ENCODE measurements around the gene SPINT4. TPM values are rescaled to one million over a fixed set of nuclear protein-coding genes. Genes with fewer than 3 reads are reported as not detected.

SPINT4 gene
- total and polyA plus RNA-seq, 8 donors = not detected

DNA sequence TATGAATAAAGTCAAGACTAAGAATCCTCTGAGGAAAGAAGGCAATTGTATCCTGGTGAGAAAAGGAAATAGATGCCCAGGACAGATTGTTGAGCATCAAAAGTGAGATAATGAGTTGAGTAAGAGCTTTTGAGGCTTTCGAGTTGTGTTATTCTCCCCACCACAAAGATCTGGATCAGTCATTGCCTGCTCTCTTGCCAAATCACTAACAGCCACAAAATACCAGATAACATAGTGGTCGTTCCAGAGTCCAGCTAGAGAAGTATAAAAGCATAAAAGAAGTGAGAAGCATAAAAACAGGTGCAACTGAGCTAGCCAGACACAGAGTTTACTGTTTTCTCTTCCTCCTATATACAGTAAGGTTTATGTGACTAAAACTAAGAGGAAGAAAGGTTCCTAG lies 4.9 kb downstream of the SPINT4 start:
- H3K4me3 ChIP-seq = no peak overlapping the region
- no peaks in the 10 kb centered on the region for H3K27me3 ChIP-seq
- H3K27ac ChIP-seq = no peak overlapping the region
- FAIRE-seq (no peak), DNase-seq (no peak), ATAC-seq (no peak)
- TF ChIP-seq, protein P1, sequence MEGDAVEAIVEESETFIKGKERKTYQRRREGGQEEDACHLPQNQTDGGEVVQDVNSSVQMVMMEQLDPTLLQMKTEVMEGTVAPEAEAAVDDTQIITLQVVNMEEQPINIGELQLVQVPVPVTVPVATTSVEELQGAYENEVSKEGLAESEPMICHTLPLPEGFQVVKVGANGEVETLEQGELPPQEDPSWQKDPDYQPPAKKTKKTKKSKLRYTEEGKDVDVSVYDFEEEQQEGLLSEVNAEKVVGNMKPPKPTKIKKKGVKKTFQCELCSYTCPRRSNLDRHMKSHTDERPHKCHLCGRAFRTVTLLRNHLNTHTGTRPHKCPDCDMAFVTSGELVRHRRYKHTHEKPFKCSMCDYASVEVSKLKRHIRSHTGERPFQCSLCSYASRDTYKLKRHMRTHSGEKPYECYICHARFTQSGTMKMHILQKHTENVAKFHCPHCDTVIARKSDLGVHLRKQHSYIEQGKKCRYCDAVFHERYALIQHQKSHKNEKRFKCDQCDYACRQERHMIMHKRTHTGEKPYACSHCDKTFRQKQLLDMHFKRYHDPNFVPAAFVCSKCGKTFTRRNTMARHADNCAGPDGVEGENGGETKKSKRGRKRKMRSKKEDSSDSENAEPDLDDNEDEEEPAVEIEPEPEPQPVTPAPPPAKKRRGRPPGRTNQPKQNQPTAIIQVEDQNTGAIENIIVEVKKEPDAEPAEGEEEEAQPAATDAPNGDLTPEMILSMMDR (IDR thresholded peaks at IDR 0.05) = no peak
- no peaks in the 10 kb centered on the region for H3K36me3 ChIP-seq
- WGBS, 2 donors = 25 to 36% methylated on average over 2 of the region's 2 CpGs
- intact Hi-C loops (cut with DNase I) = no loop called here
- H3K9me3 ChIP-seq = no peaks in the 10 kb centered on the region
- no peaks in the 10 kb centered on the region for H3K4me1 ChIP-seq

DNA sequence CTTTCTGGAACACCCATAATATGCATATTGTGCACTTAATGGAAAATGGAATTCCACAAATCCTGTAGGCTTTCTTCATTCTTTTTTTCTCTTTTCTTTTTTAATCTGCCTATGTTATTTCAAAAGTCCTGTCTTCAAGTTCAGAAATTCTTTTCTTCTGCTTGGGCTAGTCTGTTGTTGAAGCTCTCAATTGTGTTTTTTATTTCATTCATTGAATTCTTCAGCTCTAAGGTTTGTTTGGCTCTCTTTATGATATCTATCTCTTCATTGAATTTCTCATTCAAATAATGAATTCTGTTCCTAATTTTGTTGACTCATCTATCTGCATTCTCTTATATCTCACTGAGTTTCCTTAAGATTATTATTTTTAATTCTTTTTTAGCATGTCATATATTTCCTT lies 10.1 kb downstream of the SPINT4 start:
- H3K36me3 ChIP-seq = no peaks in the 10 kb centered on the region
- DNase-seq (no peak), ATAC-seq (no peak), FAIRE-seq (no peak)
- H3K4me1 ChIP-seq = no peaks in the 10 kb centered on the region
- intact Hi-C loops (cut with DNase I) = no loop called here
- no peak overlapping the region for H3K4me3 ChIP-seq
- no peaks in the 10 kb centered on the region for H3K9me3 ChIP-seq
- no peaks in the 10 kb centered on the region for H3K27me3 ChIP-seq
- TF ChIP-seq, protein P1 (IDR thresholded peaks at IDR 0.05) = no peak
- H3K27ac ChIP-seq = no peak overlapping the region

DNA sequence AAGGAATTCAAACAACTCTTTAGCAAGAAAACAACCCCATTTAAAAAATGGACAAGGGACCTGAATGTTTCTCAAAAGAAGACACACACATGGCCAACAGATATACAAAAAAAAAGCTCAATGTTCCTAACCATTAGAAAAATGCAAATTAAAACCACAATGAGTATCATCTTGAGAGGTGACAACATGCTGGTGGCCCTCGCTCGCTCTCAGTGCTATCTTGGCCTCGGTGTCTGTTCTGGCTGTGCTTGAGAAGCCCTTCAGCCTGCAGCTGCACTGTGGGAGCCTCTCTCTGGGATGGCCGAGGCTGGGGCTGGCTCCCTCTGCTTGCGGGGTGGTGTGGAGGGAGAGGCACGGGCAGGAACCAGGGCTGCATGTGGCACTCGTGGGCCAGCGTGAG lies 13.4 kb downstream of the SPINT4 start:
- FAIRE-seq (no peak), DNase-seq (no peak), ATAC-seq (no peak)
- TF ChIP-seq, protein P1 (IDR thresholded peaks at IDR 0.05) = no peak
- no peaks in the 10 kb centered on the region for H3K36me3 ChIP-seq
- H3K9me3 ChIP-seq = no peaks in the 10 kb centered on the region
- WGBS, 2 donors = 76 to 85% methylated on average over 8 of the region's 8 CpGs
- H3K27ac ChIP-seq = no peak overlapping the region
- H3K4me1 ChIP-seq = no peaks in the 10 kb centered on the region
- no peaks in the 10 kb centered on the region for H3K27me3 ChIP-seq
- intact Hi-C loops (cut with DNase I) = no loop called here
- no peak overlapping the region for H3K4me3 ChIP-seq

DNA sequence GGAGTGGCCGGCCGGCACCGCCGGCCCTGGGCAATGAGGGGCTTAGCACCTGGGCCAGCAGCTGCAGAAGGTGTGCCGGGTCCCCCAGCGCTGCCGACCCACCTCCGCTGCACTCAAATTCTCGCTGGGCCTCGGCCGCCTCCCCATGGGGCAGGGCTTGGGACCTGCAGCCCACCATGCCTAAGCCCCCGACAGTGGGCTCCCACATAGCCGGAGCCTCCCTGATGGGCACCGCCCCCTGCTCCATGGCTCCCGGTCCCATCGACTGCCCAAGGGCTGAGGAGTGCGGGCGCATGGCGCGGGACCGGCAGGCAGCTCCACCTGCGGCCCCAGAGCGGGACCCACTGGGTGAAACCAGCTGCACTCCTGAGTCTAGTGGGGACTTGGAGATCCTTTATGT lies 13.8 kb downstream of the SPINT4 start:
- no peak for FAIRE-seq
- Histone ChIP-seq H3K36me3 (no peaks in the 10 kb centered on the region), H3K4me3 (no peak overlapping the region), H3K9me3 (no peaks in the 10 kb centered on the region), H3K4me1 (no peaks in the 10 kb centered on the region), H3K27ac (no peak overlapping the region), H3K27me3 (no peaks in the 10 kb centered on the region)
- peak in 1 of 6 donors; percentile 37 for DNase-seq
- intact Hi-C loops (cut with DNase I) = no loop called here
- 89 to 97% methylated on average over 21 to 23 of the region's 23 CpGs for WGBS, 2 donors
- TF ChIP-seq, protein P1 (IDR thresholded peaks at IDR 0.05) = no peak
- ATAC-seq = no peak

DNA sequence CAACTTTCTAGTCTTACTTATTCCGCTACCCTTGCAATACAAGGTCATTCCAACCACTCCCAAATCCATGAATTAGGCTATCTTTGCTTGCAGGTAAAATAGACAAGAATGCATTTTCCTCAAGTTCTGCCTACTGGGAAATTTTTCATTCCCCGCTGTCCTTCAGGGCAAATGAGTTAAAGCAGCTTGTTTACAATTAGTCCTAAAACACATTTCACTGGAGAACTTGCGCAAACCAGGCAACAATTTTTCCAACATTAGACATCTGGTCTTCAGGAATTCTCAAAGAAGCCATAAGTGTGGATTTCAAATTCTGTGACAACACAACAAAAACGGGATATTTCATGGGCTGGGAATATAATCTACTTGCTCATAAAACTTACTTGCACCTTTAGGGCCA lies 20.4 kb downstream of the SPINT4 start:
- H3K4me1 ChIP-seq = no peaks in the 10 kb centered on the region
- 79 to 81% methylated on average over 4 of the region's 4 CpGs for WGBS, 2 donors
- no peak overlapping the region for H3K4me3 ChIP-seq
- H3K27ac ChIP-seq = no peak overlapping the region
- TF ChIP-seq, protein P1 (IDR thresholded peaks at IDR 0.05) = no peak
- ATAC-seq (no peak), FAIRE-seq (no peak), DNase-seq (no peak)
- no peaks in the 10 kb centered on the region for H3K27me3 ChIP-seq
- intact Hi-C loops (cut with DNase I) = no loop called here
- H3K9me3 ChIP-seq = no peaks in the 10 kb centered on the region
- H3K36me3 ChIP-seq = no peaks in the 10 kb centered on the region
